ENCODE measurements around the gene HOXD11. TPM values are rescaled to one million over a fixed set of nuclear protein-coding genes. Genes with fewer than 3 reads are reported as not detected.

The HOXD11 gene
- polyA plus RNA-seq, 1 donor from 2014 or later, result not detected

DNA sequence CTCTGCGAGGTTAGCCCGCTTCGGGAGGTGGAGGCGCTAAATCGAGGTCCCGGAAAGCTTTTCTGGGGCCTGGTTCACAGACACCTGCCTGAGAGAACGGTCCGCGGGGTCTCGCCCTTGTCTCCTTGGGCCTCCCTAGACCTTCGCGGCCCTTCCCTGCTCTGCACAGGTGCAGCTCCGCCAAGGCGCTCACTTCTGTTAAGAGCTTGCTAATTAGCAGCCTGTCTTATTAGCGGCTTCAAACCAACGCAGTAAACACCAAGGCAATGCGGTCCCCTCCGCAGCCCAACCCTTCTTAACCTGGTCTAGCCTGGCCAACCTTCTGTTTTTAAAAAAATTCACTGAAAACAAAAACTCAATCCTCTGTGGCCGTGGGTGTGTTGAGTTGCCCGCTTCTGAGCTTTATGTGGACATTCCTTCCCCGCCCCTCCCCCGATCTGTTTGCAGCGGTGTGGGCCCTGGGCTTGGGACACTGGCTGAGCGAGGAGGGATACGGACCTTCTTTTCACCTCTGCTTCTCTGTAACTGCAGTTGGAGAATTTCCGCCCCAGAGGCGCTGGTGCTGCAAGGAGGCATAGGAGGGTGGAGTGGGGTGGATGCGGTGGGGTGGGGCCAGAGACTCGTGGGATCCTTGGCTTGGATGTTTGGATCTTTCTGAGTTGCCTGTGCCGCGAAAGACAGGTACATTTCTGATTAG is 40.9 kb downstream of the HOXD11 start:
- no peaks in the 10 kb centered on the region for H3K36me3 ChIP-seq (ENCODE audit: insufficient read depth, low read length)
- TF ChIP-seq EP300 (conservative IDR thresholded peaks at IDR 0.05; ENCODE audit: poor library complexity, severe bottlenecking) (no peak), RAD21 (conservative IDR thresholded peaks at IDR 0.05) (no peak), MXI1 (conservative IDR thresholded peaks at IDR 0.05; ENCODE audit: poor library complexity, severe bottlenecking) (no peak), TAF1 (IDR thresholded peaks at IDR 0.05; ENCODE audit: low read depth) (no peak), REST (IDR thresholded peaks at IDR 0.05; ENCODE audit: borderline replicate concordance) (no peak)
- TF ChIP-seq, protein P1, sequence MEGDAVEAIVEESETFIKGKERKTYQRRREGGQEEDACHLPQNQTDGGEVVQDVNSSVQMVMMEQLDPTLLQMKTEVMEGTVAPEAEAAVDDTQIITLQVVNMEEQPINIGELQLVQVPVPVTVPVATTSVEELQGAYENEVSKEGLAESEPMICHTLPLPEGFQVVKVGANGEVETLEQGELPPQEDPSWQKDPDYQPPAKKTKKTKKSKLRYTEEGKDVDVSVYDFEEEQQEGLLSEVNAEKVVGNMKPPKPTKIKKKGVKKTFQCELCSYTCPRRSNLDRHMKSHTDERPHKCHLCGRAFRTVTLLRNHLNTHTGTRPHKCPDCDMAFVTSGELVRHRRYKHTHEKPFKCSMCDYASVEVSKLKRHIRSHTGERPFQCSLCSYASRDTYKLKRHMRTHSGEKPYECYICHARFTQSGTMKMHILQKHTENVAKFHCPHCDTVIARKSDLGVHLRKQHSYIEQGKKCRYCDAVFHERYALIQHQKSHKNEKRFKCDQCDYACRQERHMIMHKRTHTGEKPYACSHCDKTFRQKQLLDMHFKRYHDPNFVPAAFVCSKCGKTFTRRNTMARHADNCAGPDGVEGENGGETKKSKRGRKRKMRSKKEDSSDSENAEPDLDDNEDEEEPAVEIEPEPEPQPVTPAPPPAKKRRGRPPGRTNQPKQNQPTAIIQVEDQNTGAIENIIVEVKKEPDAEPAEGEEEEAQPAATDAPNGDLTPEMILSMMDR (IDR thresholded peaks at IDR 0.05; ENCODE audit: poor library complexity, severe bottlenecking), result no peak
- no peaks in the 10 kb centered on the region for H3K79me2 ChIP-seq (replicated peaks; ENCODE audit: insufficient read depth, low read length)
- H3K27ac ChIP-seq (ENCODE audit: low read length), result no peak overlapping the region
- no peak overlapping the region for H3K4me2 ChIP-seq (ENCODE audit: low read length)
- H3K9ac ChIP-seq (ENCODE audit: low read length), result no peak overlapping the region
- no peak overlapping the region for H3K4me3 ChIP-seq (ENCODE audit: low read length)
- no peak overlapping the region for H2AFZ ChIP-seq (ENCODE audit: low read depth, low read length)
- no peaks in the 10 kb centered on the region for H4K20me1 ChIP-seq (ENCODE audit: insufficient read depth)
- no peaks in the 10 kb centered on the region for H3K9me2 ChIP-seq (ENCODE audit: insufficient read depth, low read length)
- H3K27me3 ChIP-seq (ENCODE audit: insufficient read depth, low read depth, low read length), result peaks cover 99% of the 10 kb centered on the region
- peaks cover 5% of the 10 kb centered on the region for H3K9me3 ChIP-seq (ENCODE audit: low read length)
- H3F3A ChIP-seq (ENCODE audit: insufficient read depth, low read length, poor library complexity, severe bottlenecking), result no peaks in the 10 kb centered on the region

DNA sequence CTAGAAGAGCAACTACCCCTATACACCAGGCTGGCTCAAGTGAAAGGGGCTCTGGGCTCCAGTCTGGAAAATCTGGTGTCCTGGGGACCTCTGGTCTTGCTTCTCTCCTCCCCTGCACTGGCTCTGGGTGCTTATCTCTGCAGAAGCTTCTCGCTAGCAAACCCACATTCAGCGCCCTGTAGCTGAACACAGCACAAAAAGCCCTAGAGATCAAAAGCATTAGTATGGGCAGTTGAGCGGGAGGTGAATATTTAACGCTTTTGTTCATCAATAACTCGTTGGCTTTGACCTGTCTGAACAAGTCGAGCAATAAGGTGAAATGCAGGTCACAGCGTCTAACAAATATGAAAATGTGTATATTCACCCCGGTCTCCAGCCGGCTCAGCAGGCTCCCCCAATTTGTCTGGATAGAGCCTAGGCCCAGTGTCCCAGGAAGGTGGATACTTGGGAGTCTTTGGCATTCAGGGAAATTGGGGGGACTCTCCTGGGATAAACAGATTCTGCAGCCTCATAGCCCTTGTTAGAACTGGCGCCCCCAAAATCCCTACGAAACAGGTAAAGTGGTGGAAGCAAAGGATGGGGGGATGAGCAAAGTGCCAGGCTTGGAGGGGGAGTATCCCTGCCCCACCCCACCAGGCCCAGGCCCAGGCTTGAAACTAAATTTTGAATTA is 41.8 kb downstream of the HOXD11 start:
- Histone ChIP-seq H3K4me3 (ENCODE audit: low read length) (no peak overlapping the region), H2AFZ (ENCODE audit: low read depth, low read length) (no peak overlapping the region), H3K9me2 (ENCODE audit: insufficient read depth, low read length) (no peaks in the 10 kb centered on the region), H3K27ac (ENCODE audit: low read length) (no peak overlapping the region), H3K4me2 (ENCODE audit: low read length) (no peak overlapping the region), H3K9me3 (ENCODE audit: low read length) (peaks cover 5% of the 10 kb centered on the region), H3K27me3 (ENCODE audit: insufficient read depth, low read depth, low read length) (peaks cover 99% of the 10 kb centered on the region), H3K79me2 (replicated peaks; ENCODE audit: insufficient read depth, low read length) (no peaks in the 10 kb centered on the region), H3K36me3 (ENCODE audit: insufficient read depth, low read length) (no peaks in the 10 kb centered on the region), H3F3A (ENCODE audit: insufficient read depth, low read length, poor library complexity, severe bottlenecking) (no peaks in the 10 kb centered on the region), H3K9ac (ENCODE audit: low read length) (no peak overlapping the region), H4K20me1 (ENCODE audit: insufficient read depth) (no peaks in the 10 kb centered on the region)
- TF ChIP-seq RAD21 (conservative IDR thresholded peaks at IDR 0.05) (no peak), EP300 (conservative IDR thresholded peaks at IDR 0.05; ENCODE audit: poor library complexity, severe bottlenecking) (no peak), SMC3 (conservative IDR thresholded peaks at IDR 0.05; ENCODE audit: poor library complexity) (no peak), TAF1 (IDR thresholded peaks at IDR 0.05; ENCODE audit: low read depth) (no peak), REST (IDR thresholded peaks at IDR 0.05; ENCODE audit: borderline replicate concordance) (no peak), EZH2 (IDR thresholded peaks at IDR 0.05; ENCODE audit: borderline replicate concordance, insufficient read depth, low read length, poor library complexity, severe bottlenecking) (no peak), MXI1 (conservative IDR thresholded peaks at IDR 0.05; ENCODE audit: poor library complexity, severe bottlenecking) (no peak), POLR2AphosphoS5 (IDR thresholded peaks at IDR 0.05) (no peak)
- TF ChIP-seq, protein P1 (IDR thresholded peaks at IDR 0.05; ENCODE audit: poor library complexity, severe bottlenecking), result no peak
